ENCODE measurements around the gene CCDC110.
"Not testable (repeated sequence)": the region's sequence is repeated elsewhere in the genome, so short reads cannot be mapped to it uniquely, and the experiment has no call there.

CCDC110 gene
- 0.29 to 0.62 (median 0.45) reads per million in 4 experiments for total RNA-seq

GRCh38 chr4:185471235-185472102 is at the start of gene CCDC110:
Gene CCDC110 (minus strand): TSS chr4:185471733. CDS start chr4:185471683, 50 bp downstream.
- peak; percentile 86 for DNase-seq

- DNase-seq, result no peak
Measured at GRCh38 chr4:185520119-185520518, 48.6 kb upstream of the CCDC110 start.

- no peak for DNase-seq
Measured at GRCh38 chr4:185518494-185518893, 47.0 kb upstream of the CCDC110 start.

- DNase-seq, result no peak
Measured at GRCh38 chr4:185518069-185518468, 46.5 kb upstream of the CCDC110 start.

- no peak for DNase-seq
Measured at GRCh38 chr4:185515248-185515647, 43.7 kb upstream of the CCDC110 start.

- DNase-seq, result no peak
Measured at GRCh38 chr4:185514182-185514697, 42.7 kb upstream of the CCDC110 start.

- no peak for DNase-seq
Measured at GRCh38 chr4:185513489-185514181, 42.1 kb upstream of the CCDC110 start.

GRCh38 chr4:185512516-185512915 is 41.0 kb upstream of the CCDC110 start:
- DNase-seq, result no peak

GRCh38 chr4:185511243-185511642 is 39.7 kb upstream of the CCDC110 start:
- DNase-seq, result not testable (repeated sequence)

GRCh38 chr4:185510806-185511205 is 39.3 kb upstream of the CCDC110 start:
- DNase-seq, result no peak

- DNase-seq, result no peak
Measured at GRCh38 chr4:185508181-185508580, 36.6 kb upstream of the CCDC110 start.

- DNase-seq, result no peak
Measured at GRCh38 chr4:185506422-185506821, 34.9 kb upstream of the CCDC110 start.

GRCh38 chr4:185504098-185505047 is 32.8 kb upstream of the CCDC110 start:
- no peak for DNase-seq

GRCh38 chr4:185502386-185502785 is 30.9 kb upstream of the CCDC110 start:
- no peak for DNase-seq

- DNase-seq, result no peak
Measured at GRCh38 chr4:185500576-185500975, 29.0 kb upstream of the CCDC110 start.

GRCh38 chr4:185500035-185500434 is 28.5 kb upstream of the CCDC110 start:
- no peak for DNase-seq

GRCh38 chr4:185488650-185489049 is 17.1 kb upstream of the CCDC110 start:
- DNase-seq, result no peak

- no peak for DNase-seq
Measured at GRCh38 chr4:185481401-185481800, 9.9 kb upstream of the CCDC110 start.

GRCh38 chr4:185480016-185480732 is 8.6 kb upstream of the CCDC110 start:
- DNase-seq, result no peak

GRCh38 chr4:185479507-185479971 is 8.0 kb upstream of the CCDC110 start:
- no peak for DNase-seq

- DNase-seq, result no peak
Measured at GRCh38 chr4:185473247-185473646, 1.7 kb upstream of the CCDC110 start.

GRCh38 chr4:185472103-185472542 is 590 bp upstream of the CCDC110 start:
- DNase-seq, result no peak

All from effector CD8-positive, alpha-beta T cell (primary cell).